HepG2 (cell line): Measurements from ENCODE around the gene MAPK6. TPM values are rescaled to one million over a fixed set of nuclear protein-coding genes. Genes with fewer than 3 reads are reported as not detected.

Experiments used
- ATAC-seq: fragments of 200-7000 bp; cut with Tn5 transposase; 3 replicates; pipeline ENCODE4 v1.9.1; 2020; ENCODE audit warnings: mild to moderate bottlenecking, moderate library complexity
- BruUV-seq: library from RNA; stranded (reverse); fragments of 400-500 nt; replicated peaks from 2 replicates; lab custom pipeline; 2021; lab: Mats Ljungman, UMichigan
- CTCF ChIA-PET: fragments of 300-600 bp; formaldehyde crosslinking; extraction: SDS; loops from one replicate; lab custom pipeline; 2021; ENCODE audit warnings: low total read pairs, inconsistent platforms, low intra/inter-chr PET ratio; lab: Yijun Ruan, JAX
- POLR2A ChIA-PET: fragments of 350-600 bp; sonication (Branson Sonifier 250); formaldehyde crosslinking; loops from one replicate; lab custom pipeline; 2020; ENCODE audit warnings: antibody characterized with exemption, inconsistent platforms; lab: Yijun Ruan, JAX
- DNase-seq: peaks from one replicate; pipeline ENCODE4 v3.0.0-alpha.2; 2015; ENCODE audit warnings: low spot score
- FAIRE-seq: peaks from 3 replicates; lab custom pipeline; 2011; peaks lifted over from hg19 to GRCh38; lab: Jason Lieb, UNC
- H2AFZ ChIP-seq: one replicate; pipeline ENCODE4 v1.6.1; 2011; ENCODE audit warnings: low read length, inconsistent platforms
- H3K27ac ChIP-seq: fragments of 300-600 bp; 3 replicates; pipeline ENCODE4 v1.8.0; 2011; ENCODE audit warnings: mixed run types, mild to moderate bottlenecking, mixed read lengths, low read length, inconsistent platforms; ENCODE audit not compliant: insufficient read depth; ENCODE audit errors: extremely low read length
- H3K27me3 ChIP-seq, 2 experiments: fragments of 200-600 bp in 1 of 2; 2 replicates in 1 of 2; 3 replicates in 1 of 2; pipeline versions ENCODE4 v1.6.0 to v1.8.0; 2011; ENCODE audit warnings: low read length in 2 of 2, mild to moderate bottlenecking in 2 of 2, moderate library complexity in 2 of 2, inconsistent platforms in 1 of 2; ENCODE audit not compliant: insufficient read depth in 2 of 2, control insufficient read depth in 1 of 2
- H3K36me3 ChIP-seq, 2 experiments: fragments of 200-600 bp in 1 of 2; replicated peaks in 1 of 2; 2 replicates in 1 of 2; 3 replicates in 1 of 2; pipeline versions ENCODE4 v1.5.1 to v1.8.0; 2011; ENCODE audit warnings: low read length in 2 of 2, inconsistent platforms in 1 of 2; ENCODE audit not compliant: insufficient read depth in 2 of 2, control insufficient read depth in 1 of 2
- H3K4me1 ChIP-seq: 2 replicates; pipeline ENCODE4 v1.5.1; 2012; ENCODE audit warnings: low read length, inconsistent platforms; ENCODE audit not compliant: insufficient read depth
- H3K4me2 ChIP-seq: 2 replicates; pipeline ENCODE4 v1.6.0; 2011; ENCODE audit warnings: low read depth, low read length, inconsistent platforms
- H3K4me3 ChIP-seq, 3 experiments: fragments of 200-600 bp in 1 of 3; sonication (generic), shearing (Covaris generic) in 1 of 3; replicated peaks in 1 of 3; 2 replicates each; pipeline ENCODE4 v1.5.1; 2011 to 2016; ENCODE audit warnings: low read length in 3 of 3, inconsistent platforms in 2 of 3, low read depth in 2 of 3, mild to moderate bottlenecking in 2 of 3, control low read depth in 1 of 3, mixed read lengths in 1 of 3; ENCODE audit not compliant: insufficient read depth in 1 of 3
- H3K79me2 ChIP-seq: one replicate; pipeline ENCODE4 v1.6.1; 2011; ENCODE audit warnings: low read length, inconsistent platforms; ENCODE audit not compliant: insufficient read depth
- H3K9ac ChIP-seq: 2 replicates; pipeline ENCODE4 v1.6.0; 2011; ENCODE audit warnings: mild to moderate bottlenecking, low read depth, low read length, inconsistent platforms; ENCODE audit not compliant: insufficient read depth
- H3K9me3 ChIP-seq: 2 replicates; pipeline ENCODE4 v1.5.1; 2012; ENCODE audit warnings: mild to moderate bottlenecking, low read length
- H4K20me1 ChIP-seq: 2 replicates; pipeline ENCODE4 v1.6.0; 2011; ENCODE audit warnings: inconsistent platforms, mild to moderate bottlenecking, low read length, moderate library complexity; ENCODE audit not compliant: insufficient read depth
- PLSCR1 ChIP-seq: sonication (generic); formaldehyde crosslinking; IDR thresholded peaks from 2 replicates; pipeline ENCODE4 v1.5.0; 2020; ENCODE audit warnings: missing genetic modification reagents, mild to moderate bottlenecking, borderline replicate concordance
- SP140L ChIP-seq: sonication (generic); formaldehyde crosslinking; IDR thresholded peaks from 2 replicates; pipeline ENCODE4 v1.4.0; 2020; ENCODE audit warnings: missing genetic modification reagents, borderline replicate concordance
- WGBS: methylation state at CpG from one replicate; pipeline ENCODE4 v1.1.6; 2017; ENCODE audit warnings: low lambda C conversion rate; 5-methylcytosine and 5-hydroxymethylcytosine counted together
- in situ Hi-C: cut with HindIII; loops from 2 replicates; pipeline ENCODE4 v1.10.0; 2017; ENCODE audit warnings: low pct_unique_long_range_greater_than_20kb; ENCODE audit not compliant: extremely low pct_ligation_motif_present
- intact Hi-C: fragments of 100-400 bp; cut with micrococcal nuclease; formaldehyde crosslinking; loops from one replicate; pipeline ENCODE4 v1.10.0; 2022; ENCODE audit not compliant: unreplicated experiment
- polyA plus RNA-seq, 8 experiments: library from polyadenylated mRNA; depleted of rRNA in 3 of 8; stranded (reverse) in 7 of 8; unstranded in 1 of 8; fragments of >200 nt; fragmentation: Illumina TruSeq in 4 of 8; extraction: Trizol in 4 of 8; gene quantifications; 2 replicates each; pipeline versions ENCODE4 v1.2.1 to v1.2.3, GENCODE V29; 2011 to 2016; ENCODE audit warnings: low read depth in 4 of 8, missing spikeins in 1 of 8, mixed read lengths in 1 of 8; ENCODE audit not compliant: insufficient read depth in 1 of 8
- total RNA-seq, 5 experiments: library from RNA; depleted of rRNA; stranded (reverse); fragments of >200 nt; fragmentation: Illumina TruSeq; extraction: Trizol; gene quantifications; 2 replicates each; pipeline ENCODE4 v1.2.3, GENCODE V29; 2016; ENCODE audit warnings: low read depth in 1 of 5
- TF ChIP-seq, protein P1 (sequence below): sonication (generic); formaldehyde crosslinking; IDR thresholded peaks from 2 replicates; pipeline ENCODE4 v1.4.0; 2020; ENCODE audit warnings: missing genetic modification reagents, mild to moderate bottlenecking, borderline replicate concordance
- TF ChIP-seq, protein P2 (sequence below): sonication (generic); IDR thresholded peaks from 2 replicates; pipeline ENCODE4 v1.6.1; 2016; ENCODE audit warnings: low read depth, borderline replicate concordance

Gene MAPK6
- total and polyA plus RNA-seq, 2 of the 13 experiments (the other 11 are each of a cell fraction or from before 2014, with no cell fraction given): 89.5 to 99.7 TPM

GRCh38 chr15:52037889-52038505 lies 19.0 kb downstream of the MAPK6 start:
- peaks cover 96% of the 10 kb centered on the region for H3K4me1 ChIP-seq
- 89% methylated on average over 2 of the region's 2 CpGs for WGBS
- no peak for DNase-seq
- H4K20me1 ChIP-seq: peaks cover 94% of the 10 kb centered on the region
- intact Hi-C loops: no loop called here
- POLR2A ChIA-PET: interaction anchor here (1.3 kb wide), 1 partner anchor 11 kb away, joined by 3 read pairs; no protein-coding TSS in a partner anchor
- H3K79me2 ChIP-seq: peaks cover 99% of the 10 kb centered on the region
- CTCF ChIA-PET: no interaction called here
- H3K36me3 ChIP-seq: peaks cover 4 to 25% of the 10 kb centered on the region in 2 experiments; a peak in 3 of 5 replicates
- no peak overlapping the region for H3K4me2 ChIP-seq
- no peak for TF ChIP-seq PLSCR1 (CRISPR knock-in tag)
- TF ChIP-seq, all 625 proteins: peak for 0
- ATAC-seq (no peak), FAIRE-seq (no peak)
- Histone ChIP-seq H3K27me3 (no peaks in the 10 kb centered on the region), H3K9me3 (no peaks in the 10 kb centered on the region), H3K27ac (no peak overlapping the region), H2AFZ (no peak overlapping the region), H3K9ac (no peak overlapping the region), H3K4me3 (no peak overlapping the region)
- no TSS peak for BruUV-seq
- in situ Hi-C loops: no loop called here

- H3K27me3 ChIP-seq: no peaks in the 10 kb centered on the region
- peaks cover 79% of the 10 kb centered on the region for H3K4me1 ChIP-seq
- FAIRE-seq (no peak), ATAC-seq (peak; percentile 45), DNase-seq (no peak)
- no peaks in the 10 kb centered on the region for H3K9me3 ChIP-seq
- H2AFZ ChIP-seq: no peak overlapping the region
- H4K20me1 ChIP-seq: peaks cover 95% of the 10 kb centered on the region
- peaks cover 3 to 10% of the 10 kb centered on the region in 2 experiments; a peak in 3 of 5 replicates for H3K36me3 ChIP-seq
- H3K4me2 ChIP-seq: no peak overlapping the region
- WGBS: 86% methylated on average over 3 of the region's 3 CpGs
- in situ Hi-C loops (no loop called here), intact Hi-C loops (no loop called here)
- no peak overlapping the region for H3K9ac ChIP-seq
- peaks cover 99% of the 10 kb centered on the region for H3K79me2 ChIP-seq
- CTCF ChIA-PET: no interaction called here
- POLR2A ChIA-PET: interaction anchor here (2.5 kb wide), 1 partner anchor 69 kb away, joined by 9 read pairs; the partner anchor contains the start of gene LEO1
- no peak overlapping the region for H3K27ac ChIP-seq
- no peak overlapping the region for H3K4me3 ChIP-seq
- BruUV-seq: no TSS peak
- TF ChIP-seq SP140L: no peak
- TF ChIP-seq, protein P1, sequence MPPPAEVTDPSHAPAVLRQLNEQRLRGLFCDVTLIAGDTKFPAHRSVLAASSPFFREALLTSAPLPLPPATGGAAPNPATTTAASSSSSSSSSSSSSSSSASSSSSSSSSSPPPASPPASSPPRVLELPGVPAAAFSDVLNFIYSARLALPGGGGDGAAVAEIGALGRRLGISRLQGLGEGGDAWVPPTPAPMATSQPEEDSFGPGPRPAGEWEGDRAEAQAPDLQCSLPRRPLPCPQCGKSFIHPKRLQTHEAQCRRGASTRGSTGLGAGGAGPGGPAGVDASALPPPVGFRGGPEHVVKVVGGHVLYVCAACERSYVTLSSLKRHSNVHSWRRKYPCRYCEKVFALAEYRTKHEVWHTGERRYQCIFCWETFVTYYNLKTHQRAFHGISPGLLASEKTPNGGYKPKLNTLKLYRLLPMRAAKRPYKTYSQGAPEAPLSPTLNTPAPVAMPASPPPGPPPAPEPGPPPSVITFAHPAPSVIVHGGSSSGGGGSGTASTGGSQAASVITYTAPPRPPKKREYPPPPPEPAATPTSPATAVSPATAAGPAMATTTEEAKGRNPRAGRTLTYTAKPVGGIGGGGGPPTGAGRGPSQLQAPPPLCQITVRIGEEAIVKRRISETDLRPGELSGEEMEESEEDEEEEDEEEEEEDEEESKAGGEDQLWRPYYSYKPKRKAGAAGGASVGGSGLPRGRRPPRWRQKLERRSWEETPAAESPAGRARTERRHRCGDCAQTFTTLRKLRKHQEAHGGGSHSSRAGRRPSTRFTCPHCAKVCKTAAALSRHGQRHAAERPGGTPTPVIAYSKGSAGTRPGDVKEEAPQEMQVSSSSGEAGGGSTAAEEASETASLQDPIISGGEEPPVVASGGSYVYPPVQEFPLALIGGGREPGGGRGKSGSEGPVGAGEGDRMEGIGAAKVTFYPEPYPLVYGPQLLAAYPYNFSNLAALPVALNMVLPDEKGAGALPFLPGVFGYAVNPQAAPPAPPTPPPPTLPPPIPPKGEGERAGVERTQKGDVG: no peak
- TF ChIP-seq, protein P2, sequence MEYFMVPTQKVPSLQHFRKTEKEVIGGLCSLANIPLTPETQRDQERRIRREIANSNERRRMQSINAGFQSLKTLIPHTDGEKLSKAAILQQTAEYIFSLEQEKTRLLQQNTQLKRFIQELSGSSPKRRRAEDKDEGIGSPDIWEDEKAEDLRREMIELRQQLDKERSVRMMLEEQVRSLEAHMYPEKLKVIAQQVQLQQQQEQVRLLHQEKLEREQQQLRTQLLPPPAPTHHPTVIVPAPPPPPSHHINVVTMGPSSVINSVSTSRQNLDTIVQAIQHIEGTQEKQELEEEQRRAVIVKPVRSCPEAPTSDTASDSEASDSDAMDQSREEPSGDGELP: peak; percentile 29; the same call in 1 of the 2 replicates
Observed at GRCh38 chr15:52039925-52040781, 21.1 kb downstream of the MAPK6 start.
